HT-29 (cell line): ENCODE measurements around the gene EGR4. TPM values are rescaled to one million over a fixed set of nuclear protein-coding genes. Genes with fewer than 3 reads are reported as not detected.

Experiments
- DNase-seq: peaks from one replicate; pipeline ENCODE4 v3.0.0-alpha.2; 2015; ENCODE audit warnings: low spot score
- total RNA-seq: library from RNA; depleted of rRNA; stranded (reverse); fragments of >200 nt; shearing (Covaris generic); gene quantifications from 2 replicates; pipeline ENCODE4 v1.2.3, GENCODE V29; 2014

EGR4 gene
- total RNA-seq, 1 experiment from 2014 or later, result 2.2 TPM

GRCh38 chr2:73290049-73290839 is 3.1 kb downstream of the EGR4 start:
- peak; percentile 72 for DNase-seq

DNA sequence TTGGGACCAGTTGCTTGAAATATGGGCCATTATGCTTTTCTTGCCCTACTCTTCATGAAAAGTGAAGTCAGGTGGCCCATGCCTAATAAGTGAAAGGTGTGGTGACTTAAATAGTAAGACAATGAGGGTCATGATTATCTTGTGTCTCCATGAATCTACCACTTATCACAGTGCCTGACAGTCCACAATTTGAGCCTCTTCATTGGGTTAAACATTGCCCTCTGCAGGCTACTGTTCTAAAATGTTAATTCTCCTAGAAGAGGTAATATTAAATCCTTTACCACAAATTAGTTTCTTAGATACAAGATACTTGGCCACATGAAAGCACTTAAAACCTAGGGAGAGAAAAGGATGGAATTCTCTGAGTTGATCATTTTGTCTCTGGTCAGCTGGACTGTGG is 4.0 kb downstream of the EGR4 start:
- no peak for DNase-seq

GRCh38 chr2:73286134-73286655 is 7.2 kb downstream of the EGR4 start:
- no peak for DNase-seq

DNA sequence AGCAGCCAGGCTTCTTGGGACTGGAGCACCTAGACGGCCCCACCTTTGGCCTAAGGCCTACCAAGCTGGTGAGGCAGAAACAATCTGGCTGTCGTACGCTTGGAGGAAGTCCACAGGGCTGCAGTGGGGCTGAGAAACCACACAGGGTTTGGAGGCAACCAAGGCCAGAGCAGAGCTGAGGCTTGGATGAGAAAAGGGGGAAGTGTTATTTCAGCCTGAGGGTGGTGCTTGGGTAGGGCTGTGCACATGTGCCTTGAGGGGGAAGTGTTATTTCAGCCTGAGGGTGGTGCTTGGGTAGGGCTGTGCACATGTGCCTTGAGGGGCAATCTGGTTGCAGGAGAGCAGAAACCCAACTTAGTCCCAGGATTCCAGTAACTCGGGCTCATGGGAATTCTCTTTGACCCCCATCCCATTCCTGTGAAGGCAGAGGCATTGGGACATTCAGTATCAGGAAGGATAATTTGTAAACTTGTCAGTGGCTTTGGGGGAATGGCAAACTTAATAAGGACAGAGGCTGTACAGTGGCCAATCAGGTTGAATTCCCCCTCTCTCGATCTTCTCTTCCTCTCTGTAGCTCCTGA is 8.1 kb downstream of the EGR4 start:
- DNase-seq, result peak; percentile 55

GRCh38 chr2:73284296-73285158 is 8.8 kb downstream of the EGR4 start, which contains the start of gene FBXO41:
FBXO41 (minus strand) TSS chr2:73284478; CDS start chr2:73269630, 14,848 bp downstream.
- DNase-seq, result peak; percentile 67

DNA sequence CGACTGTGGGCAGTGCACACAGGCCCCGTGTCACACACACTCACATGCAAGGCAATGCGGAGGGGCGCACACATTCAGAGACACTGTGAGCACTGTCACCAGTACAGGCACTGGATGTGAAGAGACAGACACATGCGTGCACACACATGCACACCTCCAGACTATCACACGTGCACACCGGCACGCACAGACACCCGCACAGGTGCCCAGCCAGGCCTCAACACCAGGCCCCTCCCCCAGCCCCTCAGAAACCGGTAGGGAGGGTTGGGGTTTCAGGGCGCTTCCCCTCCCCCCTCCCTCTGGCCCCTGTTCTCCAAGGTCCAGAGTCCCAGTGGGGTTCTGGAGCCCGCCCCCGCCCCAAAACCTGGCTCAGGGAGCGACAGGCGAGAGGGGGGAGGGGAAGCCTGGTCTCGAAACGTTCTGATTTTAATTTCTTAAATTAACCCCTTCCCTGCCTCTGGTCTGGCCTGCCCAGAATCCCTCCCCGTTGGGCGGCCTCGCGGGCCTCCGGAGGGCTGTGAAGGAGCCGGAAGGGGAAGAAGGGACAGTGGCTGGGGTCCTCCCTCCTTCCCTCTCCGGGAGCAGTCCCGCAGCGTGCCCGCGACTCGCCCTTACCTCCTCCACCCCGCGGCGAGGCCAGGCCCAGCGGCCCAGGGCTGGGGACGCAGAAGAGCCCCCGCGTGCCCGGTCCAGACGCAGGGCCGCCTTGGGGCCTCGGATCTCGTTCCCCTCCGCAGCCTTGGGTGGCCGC is 9.6 kb downstream of the EGR4 start:
- DNase-seq, result peak; percentile 34

DNA sequence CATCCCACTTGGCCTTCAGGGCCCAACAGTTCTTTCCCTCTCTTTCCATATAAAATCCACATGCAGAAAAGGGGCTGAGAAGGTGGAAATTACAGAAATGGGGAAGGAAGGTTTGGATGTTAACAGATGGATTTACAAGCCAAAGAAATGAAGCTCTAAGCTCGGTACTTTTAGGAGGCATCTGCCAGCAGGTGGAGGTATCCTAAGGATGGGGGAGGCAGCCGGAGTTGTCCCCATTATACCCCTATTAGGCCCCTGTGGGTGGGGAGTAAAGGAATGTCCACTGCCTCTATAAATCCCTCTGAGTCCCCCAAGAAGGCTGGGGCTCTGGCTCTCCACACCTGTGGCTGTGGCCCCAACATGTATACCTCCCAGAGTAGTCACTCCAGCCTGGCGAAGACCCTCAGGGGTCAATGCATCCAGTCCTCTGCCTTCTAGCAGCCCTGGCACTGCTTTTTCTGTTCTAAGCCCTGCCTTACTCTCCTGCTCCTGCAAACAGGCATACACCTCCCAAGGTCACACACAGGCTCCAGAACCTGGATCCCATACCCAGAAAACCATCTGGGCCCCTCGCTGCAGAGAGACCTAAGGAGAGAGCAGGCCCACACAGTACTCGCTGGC is 10.3 kb downstream of the EGR4 start:
- peak; percentile 18 for DNase-seq

DNA sequence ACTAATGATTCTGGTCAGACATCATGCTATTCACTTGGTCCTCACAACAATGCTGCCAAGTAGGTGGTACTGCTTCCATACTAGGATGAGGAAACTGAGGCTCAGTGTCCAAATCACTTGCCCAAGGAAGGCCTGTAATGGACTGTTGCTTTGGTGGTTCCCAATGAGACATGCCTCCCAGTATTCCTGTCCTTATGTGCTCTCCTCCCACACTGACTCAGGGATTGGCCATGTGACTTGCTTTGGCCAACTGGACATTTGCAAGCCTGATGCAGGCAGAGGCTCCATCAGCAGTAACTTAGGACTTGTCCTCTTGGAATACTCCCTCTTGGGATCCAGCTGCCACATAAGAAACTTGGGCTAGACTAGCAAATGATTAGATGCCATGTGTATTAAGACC is 12.1 kb downstream of the EGR4 start:
- DNase-seq, result no peak

- no peak for DNase-seq
Observed at GRCh38 chr2:73279852-73280251, 13.5 kb downstream of the EGR4 start.

- no peak for DNase-seq
Observed at GRCh38 chr2:73272270-73272669, 21.1 kb downstream of the EGR4 start.

DNA sequence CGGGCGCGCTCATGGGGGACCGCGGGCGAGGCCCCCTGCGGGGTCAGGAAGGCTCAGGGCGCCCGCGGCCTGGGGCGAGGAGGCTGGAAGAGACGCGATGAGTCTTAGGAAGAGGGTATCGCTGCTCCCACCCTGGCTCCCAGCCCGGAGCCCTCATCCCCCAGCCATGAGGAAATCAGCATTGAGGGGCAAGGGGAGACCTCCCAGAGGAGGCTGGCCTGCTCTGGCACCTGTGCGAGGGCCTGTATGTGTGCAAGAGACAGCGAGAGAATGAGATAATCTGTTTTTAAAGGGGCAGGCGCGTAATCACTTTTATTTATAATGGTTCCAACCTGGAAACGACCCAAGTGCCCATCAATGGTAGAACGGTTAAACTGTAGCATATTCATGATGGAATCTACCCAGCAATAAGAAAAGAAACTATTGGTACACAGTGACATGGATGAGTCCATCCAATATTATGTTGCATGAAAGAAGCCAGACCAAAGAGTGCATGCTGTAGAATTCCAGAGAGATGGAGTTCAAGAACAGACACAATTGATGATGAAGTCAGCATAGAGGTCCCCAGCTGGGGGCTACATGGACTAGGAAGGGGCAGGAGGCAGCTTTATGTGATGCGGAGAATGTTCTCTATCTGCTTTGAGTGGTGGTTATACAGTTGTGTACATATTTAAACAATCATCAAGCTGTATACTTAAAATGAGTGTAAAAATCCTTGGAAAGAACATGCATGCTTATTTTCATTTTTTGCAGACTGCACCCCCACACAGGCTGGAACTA is 23.5 kb downstream of the EGR4 start:
- no peak for DNase-seq

DNA sequence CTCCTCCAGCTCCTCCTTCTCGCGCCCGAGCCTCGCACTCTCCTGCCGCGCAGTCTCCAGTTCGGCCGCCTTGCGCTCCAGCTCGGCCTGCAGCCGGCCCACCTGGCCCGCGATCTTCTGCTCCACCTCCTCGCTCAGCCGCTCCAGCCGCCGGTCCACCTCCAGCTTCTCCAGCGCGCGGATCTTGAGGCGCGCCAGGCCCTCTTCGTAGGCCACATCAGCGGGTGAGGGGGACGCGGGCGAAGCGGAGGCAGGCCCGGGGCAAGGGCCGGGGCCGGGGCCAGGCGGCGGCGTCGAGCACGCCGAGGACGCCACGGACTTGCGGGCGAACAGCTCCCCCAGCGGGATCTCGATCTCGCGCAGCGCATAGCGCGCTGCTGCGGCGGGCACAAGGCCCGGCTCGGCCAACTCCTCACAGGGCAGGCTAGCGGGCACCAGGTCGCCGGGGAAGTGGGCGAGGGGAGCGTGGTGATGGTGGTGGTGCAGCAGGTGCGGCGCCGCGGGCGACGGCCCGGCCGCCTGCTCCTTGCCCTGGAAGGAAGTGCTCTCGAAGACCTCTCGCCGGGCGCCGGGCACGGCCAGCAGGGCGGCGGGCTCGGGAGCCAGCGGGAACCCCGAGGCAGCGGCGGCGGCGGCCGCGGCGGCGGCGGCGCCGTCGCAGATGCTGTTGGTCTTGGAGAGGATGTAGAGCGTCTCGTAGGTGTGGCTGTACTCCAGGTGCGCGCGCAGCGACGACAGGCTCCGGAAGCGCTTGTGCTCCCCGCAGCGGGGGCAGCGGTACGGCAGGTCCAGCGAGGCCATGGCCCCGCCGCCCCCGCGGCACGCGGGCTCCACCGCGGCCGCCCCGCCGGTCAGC is 24.3 kb downstream of the EGR4 start:
- peak; percentile 40 for DNase-seq

DNA sequence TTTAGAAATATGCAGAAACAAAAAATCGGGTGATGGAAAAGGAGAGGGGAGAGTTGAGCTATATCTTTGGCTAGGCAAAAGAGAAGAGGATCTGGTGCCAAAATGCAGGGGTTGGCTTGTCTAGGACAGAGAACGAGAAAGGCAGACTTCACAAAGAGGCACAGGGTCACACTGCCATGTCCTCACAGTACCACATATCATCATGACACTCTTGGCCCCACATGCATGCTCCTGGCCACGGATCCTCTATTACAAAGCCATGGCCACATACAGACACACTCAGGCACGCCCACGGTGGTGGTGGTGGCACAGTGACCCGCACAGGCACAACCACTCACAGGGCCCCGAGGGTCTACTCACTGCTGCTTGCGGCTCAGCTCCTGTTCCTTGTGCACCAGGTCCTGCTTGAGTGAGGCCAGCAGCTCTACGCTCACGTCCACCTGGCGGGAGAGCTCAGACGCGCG is 24.9 kb downstream of the EGR4 start:
- no peak for DNase-seq

DNA sequence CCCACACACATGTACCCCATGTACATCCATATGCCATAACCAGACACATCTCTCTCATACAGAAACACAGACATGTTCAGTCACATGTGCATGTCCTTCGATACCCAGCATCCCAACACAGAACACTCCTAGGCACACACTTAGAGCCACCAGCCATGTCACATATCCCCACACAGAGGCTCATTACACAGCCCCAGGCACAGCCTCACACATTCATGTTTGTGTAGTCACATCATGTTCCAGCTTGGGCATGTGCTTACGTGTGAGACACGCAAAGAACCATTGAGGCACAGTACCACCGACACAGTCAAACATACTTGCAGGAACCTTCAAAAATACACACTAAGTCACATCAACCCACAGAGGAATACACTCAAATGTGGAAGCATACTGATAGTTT is 26.3 kb downstream of the EGR4 start:
- no peak for DNase-seq

- no peak for DNase-seq
Observed at GRCh38 chr2:73266061-73266901, 27.1 kb downstream of the EGR4 start.

DNA sequence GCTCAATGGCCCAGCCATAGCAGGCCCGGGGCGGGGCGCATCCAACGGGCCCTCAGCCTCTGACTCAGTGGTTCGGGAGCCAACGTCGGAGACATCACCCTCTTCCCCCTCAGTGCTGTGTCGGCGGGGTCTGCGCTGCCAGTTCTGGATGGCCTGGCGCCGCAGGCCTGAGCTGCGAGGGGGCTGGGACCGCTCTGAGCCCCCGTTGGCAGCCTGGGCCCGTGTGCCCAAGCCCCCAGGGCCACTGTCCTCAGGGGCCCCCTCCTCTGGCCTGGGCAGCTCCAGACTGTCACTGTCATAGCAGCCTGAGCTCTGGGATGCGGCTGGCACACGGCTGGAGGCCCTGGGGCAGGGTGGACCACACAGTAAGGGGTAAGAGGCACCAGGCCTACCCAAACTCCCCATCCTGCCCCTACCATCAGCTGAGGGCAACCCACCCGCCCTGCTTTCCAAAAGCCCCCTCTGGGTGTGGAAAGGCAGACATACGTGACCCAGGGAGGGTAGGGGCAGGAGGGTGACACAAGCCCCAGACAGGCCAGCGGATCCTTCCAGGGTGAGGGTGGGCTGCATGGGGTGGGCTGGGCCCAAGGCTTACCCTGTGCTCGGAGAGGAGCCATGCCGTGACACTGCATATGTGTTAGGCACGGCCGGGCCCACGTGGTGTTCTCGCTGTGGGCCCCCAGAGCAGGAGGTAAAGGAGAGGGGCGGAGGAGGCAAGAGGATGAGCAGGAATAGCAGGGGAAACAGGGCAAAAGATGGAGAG is 27.9 kb downstream of the EGR4 start:
- no peak for DNase-seq

DNA sequence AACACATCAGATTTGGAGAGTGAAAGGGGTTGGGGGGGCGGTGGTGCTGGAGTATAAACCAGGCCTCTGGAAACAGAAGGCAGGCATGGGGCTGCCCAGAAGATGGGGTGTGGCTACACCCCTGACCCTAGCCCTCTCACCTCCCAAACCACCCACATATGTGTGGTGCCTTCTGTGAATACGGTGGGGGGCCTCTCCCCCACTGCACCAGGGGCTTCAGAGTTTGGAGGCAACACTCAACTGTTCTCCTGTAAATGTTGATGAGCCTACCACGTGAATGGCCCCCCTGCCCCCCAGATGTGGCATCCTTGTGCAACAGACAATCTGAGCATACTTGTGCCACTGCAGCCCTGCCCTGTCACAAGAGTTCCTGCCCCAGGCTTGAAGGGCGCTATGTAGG is 28.6 kb downstream of the EGR4 start:
- DNase-seq, result no peak

GRCh38 chr2:73264332-73264606 is 29.1 kb downstream of the EGR4 start:
- DNase-seq, result no peak
